Caco-2 (cell line): ENCODE measurements around the gene ADGRA1. TPM values are rescaled to one million over a fixed set of nuclear protein-coding genes. Genes with fewer than 3 reads are reported as not detected.

Experiments used
- BruUV-seq: library from RNA; stranded (reverse); fragments of 400-500 nt; replicated peaks from 2 replicates; lab custom pipeline; 2021; lab: Mats Ljungman, UMichigan
- CTCF ChIA-PET: fragments of 300-600 bp; sonication (Branson Sonifier 250); formaldehyde crosslinking; loops from one replicate; lab custom pipeline; 2022; ENCODE audit warnings: antibody characterized with exemption; lab: Charles Lee
- POLR2A ChIA-PET: fragments of 300-600 bp; sonication (Branson Sonifier 250); formaldehyde crosslinking; loops from one replicate; lab custom pipeline; 2022; ENCODE audit warnings: antibody characterized with exemption; lab: Charles Lee
- DNase-seq, 2 experiments: peaks; one replicate each; pipeline versions ENCODE4 v3.0.0 to v3.0.0-alpha.2; 2020 to 2022
- H3K27me3 ChIP-seq: replicated peaks from 2 replicates; pipeline ENCODE4 v1.6.0; 2011; ENCODE audit warnings: low read length; ENCODE audit not compliant: control insufficient read depth, insufficient read depth
- H3K36me3 ChIP-seq: 2 replicates; pipeline ENCODE4 v1.5.1; 2011; ENCODE audit warnings: low read length; ENCODE audit not compliant: control insufficient read depth, insufficient read depth
- H3K4me1 ChIP-seq: fragments of 250-450 bp; sonication (Bioruptor Pico); 2 replicates; pipeline ENCODE4 v1.5.1; 2020; ENCODE audit warnings: mild to moderate bottlenecking
- H3K4me3 ChIP-seq: 2 replicates; pipeline ENCODE4 v1.5.1; 2011; ENCODE audit warnings: low read depth, mild to moderate bottlenecking, control low read depth, low read length
- H3K9me3 ChIP-seq: fragments of 250-450 bp; sonication (Bioruptor Pico); 2 replicates; pipeline ENCODE4 v1.5.1; 2020; ENCODE audit warnings: mild to moderate bottlenecking, moderate library complexity
- H3K27ac Mint-ChIP-seq: one replicate; pipeline ENCODE4 v1.8.0; 2022; ENCODE audit warnings: mixed read lengths; ENCODE audit not compliant: unreplicated experiment
- H3K27me3 Mint-ChIP-seq: one replicate; pipeline ENCODE4 v1.8.0; 2022; ENCODE audit warnings: mixed read lengths; ENCODE audit not compliant: insufficient read depth, unreplicated experiment
- H3K36me3 Mint-ChIP-seq: one replicate; pipeline ENCODE4 v1.8.0; 2022; ENCODE audit warnings: mild to moderate bottlenecking, mixed read lengths; ENCODE audit not compliant: insufficient read depth, unreplicated experiment
- H3K4me1 Mint-ChIP-seq: one replicate; pipeline ENCODE4 v1.8.0; 2022; ENCODE audit warnings: low read depth, mixed read lengths; ENCODE audit not compliant: unreplicated experiment
- H3K4me3 Mint-ChIP-seq: one replicate; pipeline ENCODE4 v1.8.0; 2022; ENCODE audit warnings: mild to moderate bottlenecking, moderate library complexity, mixed read lengths; ENCODE audit not compliant: unreplicated experiment
- H3K9me3 Mint-ChIP-seq: one replicate; pipeline ENCODE4 v1.8.0; 2022; ENCODE audit warnings: mixed read lengths; ENCODE audit not compliant: unreplicated experiment
- CTCF ChIP-seq, 2 experiments: fragments of 200-600 bp in 1 of 2; IDR thresholded peaks; 1 replicate in 1 of 2; 2 replicates in 1 of 2; pipeline versions ENCODE4 v1.5.1 to v1.8.0; 2011 to 2022; ENCODE audit warnings: antibody characterized with exemption in 1 of 2, control low read depth in 1 of 2, inconsistent platforms in 1 of 2, low read depth in 1 of 2, low read length in 1 of 2, mild to moderate bottlenecking in 1 of 2, moderate library complexity in 1 of 2; ENCODE audit not compliant: insufficient read depth in 1 of 2, severe bottlenecking in 1 of 2, unreplicated experiment in 1 of 2
- intact Hi-C: fragments of 100-400 bp; cut with micrococcal nuclease; formaldehyde crosslinking; loops from one replicate; pipeline ENCODE4 v1.10.0; 2022; ENCODE audit not compliant: unreplicated experiment
- total RNA-seq: library from RNA; stranded (reverse); gene quantifications from 2 replicates; pipeline ENCODE4 v1.2.3, GENCODE V29; 2022

ADGRA1 gene
- total RNA-seq, 1 experiment from 2014 or later = not detected

- BruUV-seq = no TSS peak
- Histone ChIP-seq H3K27me3 (no peaks in the 10 kb centered on the region; the same call in 1 of the 2 replicates), H3K9me3 (peaks cover 23% of the 10 kb centered on the region), H3K4me1 (no peaks in the 10 kb centered on the region; the same call in 1 of the 2 replicates), H3K36me3 (no peaks in the 10 kb centered on the region), H3K4me3 (no peak overlapping the region)
- Mint-ChIP-seq H3K9me3 (peaks cover 17% of the 10 kb centered on the region), H3K27me3 (peaks cover 22% of the 10 kb centered on the region), H3K4me3 (no peak overlapping the region), H3K27ac (no peak overlapping the region), H3K36me3 (no peaks in the 10 kb centered on the region), H3K4me1 (peaks cover 7% of the 10 kb centered on the region)
- no peak for DNase-seq
- ChIA-PET POLR2A (no interaction called here), CTCF (interaction anchor here (2.2 kb wide), 1 partner anchor 184 kb away, joined by 7 read pairs; no protein-coding TSS in a partner anchor)
- no peak for TF ChIP-seq CTCF (IDR thresholded peaks at IDR 0.05; ENCODE audit: insufficient read depth in 1 of 2, low read depth in 1 of 2, low read length in 1 of 2, severe bottlenecking in 1 of 2, unreplicated experiment in 1 of 2)
- intact Hi-C loops = no loop called here
Measured at GRCh38 chr10:133122171-133122935, 34.6 kb downstream of the ADGRA1 start.

GRCh38 chr10:133123050-133123745, 35.5 kb downstream of the ADGRA1 start:
- Mint-ChIP-seq H3K9me3 (peaks cover 13% of the 10 kb centered on the region), H3K27ac (no peak overlapping the region), H3K4me3 (no peak overlapping the region), H3K4me1 (peaks cover 7% of the 10 kb centered on the region), H3K27me3 (peaks cover 20% of the 10 kb centered on the region), H3K36me3 (peaks cover under 1% of the 10 kb centered on the region)
- Histone ChIP-seq H3K27me3 (no peaks in the 10 kb centered on the region; the same call in 1 of the 2 replicates), H3K9me3 (peaks cover 18% of the 10 kb centered on the region), H3K4me3 (no peak overlapping the region), H3K4me1 (no peaks in the 10 kb centered on the region; the same call in 1 of the 2 replicates), H3K36me3 (no peaks in the 10 kb centered on the region)
- no peak for DNase-seq
- ChIA-PET POLR2A (no interaction called here), CTCF (interaction anchor here (0.7 to 2.2 kb wide), 3 partner anchors 179 to 218 kb away, joined by 4 to 7 read pairs (median 4); no protein-coding TSS in a partner anchor)
- no peak for TF ChIP-seq CTCF (IDR thresholded peaks at IDR 0.05; ENCODE audit: insufficient read depth in 1 of 2, low read depth in 1 of 2, low read length in 1 of 2, severe bottlenecking in 1 of 2, unreplicated experiment in 1 of 2)
- BruUV-seq = no TSS peak
- intact Hi-C loops = no loop called here

GRCh38 chr10:133123746-133124356, 36.1 kb downstream of the ADGRA1 start:
- DNase-seq = no peak
- Histone ChIP-seq H3K4me1 (no peaks in the 10 kb centered on the region; the same call in 1 of the 2 replicates), H3K4me3 (no peak overlapping the region), H3K9me3 (peaks cover 14% of the 10 kb centered on the region), H3K36me3 (no peaks in the 10 kb centered on the region), H3K27me3 (no peaks in the 10 kb centered on the region; the same call in 1 of the 2 replicates)
- Mint-ChIP-seq H3K4me3 (no peak overlapping the region), H3K9me3 (peaks cover 7% of the 10 kb centered on the region), H3K4me1 (peaks cover 7% of the 10 kb centered on the region), H3K27ac (no peak overlapping the region), H3K36me3 (peaks cover 6% of the 10 kb centered on the region), H3K27me3 (peaks cover 17% of the 10 kb centered on the region)
- ChIA-PET CTCF (interaction anchor here (0.7 to 2.2 kb wide), 6 partner anchors 179 to 219 kb away, joined by 3 to 11 read pairs (median 4); no protein-coding TSS in a partner anchor), POLR2A (no interaction called here)
- intact Hi-C loops = loop anchor here (1.0 kb wide), 1 partner anchor 184 kb away; no protein-coding TSS in a partner anchor
- TF ChIP-seq CTCF (IDR thresholded peaks at IDR 0.05; ENCODE audit: insufficient read depth in 1 of 2, low read depth in 1 of 2, low read length in 1 of 2, severe bottlenecking in 1 of 2, unreplicated experiment in 1 of 2) = no peak
- BruUV-seq = no TSS peak
